HG02885 (cell line): ENCODE data around the gene PSME2.

Experiments used
- ATAC-seq: cut with Tn5 transposase; IDR thresholded peaks from one replicate; pipeline ENCODE4 v1.9.1; 2021; ENCODE audit warnings: mild to moderate bottlenecking; ENCODE audit not compliant: unreplicated experiment, poor library complexity

PSME2 gene

GRCh38 chr14:24098229-24098926, 48.0 kb downstream of the PSME2 start:
- ATAC-seq: no peak

GRCh38 chr14:24096545-24097181, 49.7 kb downstream of the PSME2 start:
- ATAC-seq: no peak

DNA sequence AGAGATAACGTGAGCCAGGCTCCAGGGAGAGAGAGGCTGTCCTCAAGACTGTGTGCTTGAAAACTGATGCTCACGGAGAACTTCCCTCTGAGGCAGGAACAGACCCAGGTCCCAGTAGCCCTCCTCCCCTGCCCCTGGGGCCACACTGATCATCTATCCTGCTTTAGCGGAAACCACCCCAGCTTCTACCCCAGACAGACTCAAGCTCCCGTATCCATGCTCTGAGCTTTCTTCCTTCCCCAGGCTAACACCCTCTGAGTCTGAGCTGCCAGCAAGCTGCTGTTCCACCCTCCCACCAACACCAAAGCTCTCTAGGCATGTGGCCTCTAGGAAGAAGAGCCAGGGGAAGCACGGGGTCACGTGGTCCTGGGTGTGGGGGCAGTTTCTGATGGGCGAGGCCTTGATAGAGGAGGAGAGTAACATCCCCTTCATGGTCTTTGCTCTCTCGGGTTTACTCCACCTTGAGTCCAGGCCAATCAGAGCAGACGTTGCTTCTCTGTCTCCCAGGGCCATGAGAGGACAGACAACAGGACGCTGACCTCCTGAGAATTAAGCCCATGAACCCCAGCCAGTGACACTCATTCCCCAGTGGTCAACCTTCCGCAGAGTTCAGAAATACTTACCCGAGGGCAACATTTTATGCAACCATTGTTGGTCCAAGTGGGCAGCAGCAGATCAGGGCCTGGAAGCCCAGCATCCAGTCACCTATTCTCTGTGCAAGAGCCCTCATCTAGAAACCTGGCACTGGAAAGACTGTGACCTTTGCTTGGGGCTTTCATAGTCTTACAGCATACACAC, 50.9 kb downstream of the PSME2 start:
- ATAC-seq: peak; percentile 75

DNA sequence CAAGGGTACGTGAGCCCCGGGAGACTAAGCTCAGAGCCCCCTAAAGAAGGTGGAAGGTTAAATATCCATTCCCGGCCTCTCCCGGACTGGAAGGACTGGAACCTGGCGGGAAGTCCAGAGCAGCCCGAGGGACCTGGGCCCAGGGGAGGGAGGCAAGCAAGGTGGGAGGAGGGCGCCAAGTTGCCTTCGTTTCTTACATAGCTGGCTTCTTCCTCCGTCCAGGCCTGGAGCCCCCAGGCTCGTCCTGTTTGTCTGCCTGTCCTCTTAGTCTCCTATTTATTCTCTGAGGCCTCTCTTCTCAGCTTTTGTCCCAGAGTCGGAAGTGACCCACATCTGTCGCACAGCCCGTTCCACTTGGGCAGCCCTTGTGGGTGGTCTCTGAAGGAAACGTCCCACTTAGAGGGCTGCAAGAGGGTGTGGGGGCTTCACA, 51.6 kb downstream of the PSME2 start:
- ATAC-seq: no peak

GRCh38 chr14:24093901-24094840, 52.2 kb downstream of the PSME2 start, which contains the start of gene PCK2:
TSS of gene PCK2 (plus strand) at chr14:24094311. CDS start at chr14:24094406, 95 bp downstream.
- peak; percentile 52 for ATAC-seq
